Endometrium (tissue), 2 donors: ENCODE measurements around the gene RAX2.

Source experiments
- FAIRE-seq: peaks from 2 replicates; lab custom pipeline; 2012; peaks lifted over from hg19 to GRCh38; lab: Jason Lieb, UNC
- donor health status: control.
- donor health status: control.

The RAX2 gene

DNA sequence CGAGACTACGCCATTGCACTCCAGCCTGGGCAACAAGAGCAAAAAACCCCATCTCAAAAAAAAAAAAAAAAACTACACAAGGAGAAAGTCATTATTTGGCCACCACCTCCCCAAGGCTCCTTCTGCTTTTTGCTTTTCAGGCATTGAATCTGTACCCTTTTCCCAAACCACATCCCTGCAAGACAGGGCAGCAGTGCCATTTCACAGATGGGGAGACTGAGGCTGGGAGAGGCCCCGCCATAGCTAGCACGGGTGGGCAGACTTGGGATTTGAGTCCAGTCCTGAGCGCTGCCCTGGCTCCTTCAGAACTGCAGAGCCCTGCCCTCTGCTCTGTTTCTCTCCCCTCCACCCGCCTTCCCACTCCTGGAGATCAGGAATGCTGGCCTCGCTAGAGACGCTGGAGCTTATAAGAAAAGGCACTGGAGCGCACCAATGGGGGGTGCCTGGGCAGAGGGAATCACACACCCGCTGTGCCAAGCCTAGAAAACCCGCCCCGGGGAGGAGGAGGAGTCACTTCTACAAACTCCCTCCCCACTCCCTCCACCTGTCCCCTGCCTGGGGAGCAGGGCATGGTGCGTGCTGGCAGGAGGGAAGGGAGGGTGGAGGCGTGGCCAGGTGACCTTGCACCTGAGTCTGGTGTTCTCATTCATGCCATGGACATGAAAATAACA is 46.3 kb downstream of the RAX2 start:
- FAIRE-seq: no peak

DNA sequence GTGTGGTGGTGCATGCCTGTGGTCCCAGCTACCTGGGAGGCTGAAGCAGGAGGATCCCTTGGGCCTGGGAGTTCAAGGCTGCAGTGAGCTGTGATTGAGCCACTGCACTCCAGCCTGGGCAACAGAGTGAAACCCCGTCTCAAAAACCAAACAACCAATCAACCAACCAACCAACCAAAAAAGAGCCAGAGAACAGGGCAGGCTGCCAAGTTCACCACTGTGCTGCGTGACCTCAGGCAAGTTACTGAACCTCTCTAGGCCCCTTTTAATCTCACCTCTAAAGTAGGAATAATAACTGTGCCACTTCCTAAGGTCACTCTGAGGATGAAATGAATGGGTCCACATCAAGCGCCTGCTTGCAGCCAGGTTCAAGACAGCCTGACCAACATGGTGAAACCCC is 46.9 kb downstream of the RAX2 start:
- FAIRE-seq: no peak

DNA sequence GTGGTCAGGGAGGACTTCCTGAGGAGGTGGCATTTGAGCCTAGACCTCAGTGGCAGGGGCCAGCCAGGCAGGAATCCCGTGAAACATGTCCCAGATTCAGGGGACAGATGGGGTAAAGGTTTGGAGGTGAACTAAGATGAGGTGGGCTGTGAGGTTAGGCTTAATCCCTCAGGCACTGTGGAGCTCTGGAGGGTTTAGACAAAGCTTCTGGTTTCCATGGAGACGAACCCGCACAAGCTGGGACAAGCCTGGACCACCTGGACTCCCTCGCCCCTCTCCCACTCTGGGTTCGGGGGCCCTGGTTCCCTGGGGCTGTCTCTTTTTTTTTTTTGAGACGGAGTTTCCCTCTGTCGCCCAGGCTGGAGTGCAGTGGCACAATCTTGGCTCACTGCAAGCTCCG is 48.1 kb downstream of the RAX2 start:
- no peak for FAIRE-seq

DNA sequence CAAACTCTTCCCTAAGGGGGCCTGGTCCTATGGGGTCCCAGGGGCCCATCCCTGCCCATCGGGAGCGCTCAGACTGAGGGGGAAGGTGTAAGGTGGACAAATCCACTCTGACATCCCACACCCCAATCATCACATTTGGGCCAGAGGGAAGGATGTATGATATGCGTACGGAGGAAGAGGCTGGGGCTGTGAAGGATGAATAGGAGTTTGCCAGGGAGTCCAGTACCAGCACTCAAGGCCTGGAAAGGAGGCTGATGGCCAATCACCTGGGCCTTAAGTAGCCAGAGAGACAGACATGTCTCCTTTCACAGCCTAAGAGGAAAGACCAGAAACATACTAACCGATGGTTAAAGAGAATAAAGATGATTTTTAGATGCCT is 48.9 kb downstream of the RAX2 start:
- no peak for FAIRE-seq

DNA sequence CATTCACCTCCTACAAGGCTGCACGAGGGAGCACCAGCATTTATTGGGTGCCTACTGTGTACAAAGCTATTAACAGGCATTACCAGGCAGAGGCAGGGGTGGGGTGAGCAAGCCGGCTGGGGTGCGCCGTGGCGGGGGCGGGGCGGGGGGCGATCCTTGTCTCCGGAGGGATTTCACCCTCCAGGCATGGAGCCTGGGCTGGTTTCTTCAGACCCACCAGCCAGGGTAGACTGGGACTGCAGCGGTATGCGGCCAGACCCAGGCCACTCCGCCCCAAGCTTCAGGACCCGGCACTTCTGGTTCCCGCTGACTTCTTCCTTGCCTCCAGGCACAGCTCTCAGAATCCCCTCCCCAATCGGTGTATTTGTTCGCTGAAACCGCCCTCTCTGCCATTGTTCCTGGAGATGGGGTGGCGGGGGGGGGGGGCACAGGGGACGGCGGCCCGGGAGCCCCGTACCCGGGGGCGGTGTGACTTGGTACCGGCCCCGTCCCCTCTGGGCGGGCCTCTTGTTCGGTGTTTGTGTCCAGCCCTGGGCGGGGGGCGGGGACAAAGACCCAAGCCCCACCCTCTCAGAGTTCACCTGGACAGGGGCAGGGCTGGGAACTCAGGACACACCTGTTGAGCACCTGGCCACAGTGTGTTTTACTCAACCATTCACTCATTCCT is 49.5 kb downstream of the RAX2 start:
- FAIRE-seq: no peak

DNA sequence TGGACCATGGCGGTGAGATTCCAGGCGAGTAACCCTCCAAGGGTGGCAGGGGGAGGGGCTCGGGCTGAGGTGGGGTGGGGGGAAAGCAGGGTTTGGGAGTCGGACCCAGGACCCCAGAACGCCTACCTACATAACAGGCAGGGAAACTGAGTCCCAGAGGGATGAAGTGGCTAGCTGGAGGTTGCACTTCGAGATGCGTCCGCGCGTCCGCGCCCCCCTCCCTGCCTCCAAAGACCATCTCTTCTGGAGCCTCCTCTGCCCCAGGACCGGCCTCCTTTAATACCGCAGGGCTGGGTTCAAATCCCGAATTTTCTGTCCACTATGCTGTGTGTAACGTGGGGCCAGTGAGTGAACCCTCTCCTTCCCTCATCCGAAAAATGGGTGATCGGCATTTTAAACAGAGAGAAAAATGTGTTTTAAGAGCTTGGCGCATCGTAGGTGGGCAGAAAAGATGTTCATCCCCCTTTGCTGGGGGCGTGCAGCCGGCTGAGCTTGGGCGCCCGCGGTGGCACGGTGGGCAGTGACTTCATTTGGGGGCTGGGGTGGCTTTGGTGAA is 50.1 kb downstream of the RAX2 start:
- FAIRE-seq: no peak

DNA sequence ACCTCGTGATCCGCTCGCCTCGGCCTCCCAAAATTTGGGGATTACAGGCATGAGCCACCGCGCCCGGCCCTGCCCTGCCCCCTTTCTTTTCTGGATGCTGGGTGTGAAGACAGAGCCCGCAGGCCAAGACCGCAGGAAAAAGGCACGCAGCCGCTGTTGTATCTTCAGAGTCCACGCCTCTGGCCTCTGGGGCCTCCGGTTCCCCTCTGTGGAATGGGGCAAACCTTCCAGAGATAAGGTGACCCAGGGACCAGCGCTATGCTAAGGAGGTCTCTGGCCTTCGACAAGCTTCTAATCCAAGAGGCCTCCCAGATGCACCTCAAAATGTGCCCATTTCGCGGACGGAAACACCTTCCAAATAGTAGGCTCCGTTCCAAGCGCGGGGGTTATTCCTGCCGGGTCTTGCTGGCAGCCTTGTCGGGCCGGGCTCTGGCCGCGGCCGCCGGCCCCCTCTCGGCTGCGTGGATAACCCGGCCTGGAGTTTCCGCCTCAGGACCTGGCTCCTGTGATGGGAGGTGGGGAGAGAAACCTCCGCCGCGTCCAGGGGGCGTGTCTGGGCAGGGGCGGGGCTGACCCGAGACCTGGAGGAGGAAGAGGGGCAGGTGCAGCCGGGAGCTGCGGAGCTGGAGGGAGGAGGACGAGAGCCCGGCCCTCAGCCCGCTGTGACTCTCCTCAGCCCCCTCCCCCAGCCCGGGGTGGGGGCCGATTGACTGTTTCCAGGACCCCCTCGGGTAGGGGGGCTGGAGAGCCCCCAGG is 50.7 kb downstream of the RAX2 start:
- no peak for FAIRE-seq

DNA sequence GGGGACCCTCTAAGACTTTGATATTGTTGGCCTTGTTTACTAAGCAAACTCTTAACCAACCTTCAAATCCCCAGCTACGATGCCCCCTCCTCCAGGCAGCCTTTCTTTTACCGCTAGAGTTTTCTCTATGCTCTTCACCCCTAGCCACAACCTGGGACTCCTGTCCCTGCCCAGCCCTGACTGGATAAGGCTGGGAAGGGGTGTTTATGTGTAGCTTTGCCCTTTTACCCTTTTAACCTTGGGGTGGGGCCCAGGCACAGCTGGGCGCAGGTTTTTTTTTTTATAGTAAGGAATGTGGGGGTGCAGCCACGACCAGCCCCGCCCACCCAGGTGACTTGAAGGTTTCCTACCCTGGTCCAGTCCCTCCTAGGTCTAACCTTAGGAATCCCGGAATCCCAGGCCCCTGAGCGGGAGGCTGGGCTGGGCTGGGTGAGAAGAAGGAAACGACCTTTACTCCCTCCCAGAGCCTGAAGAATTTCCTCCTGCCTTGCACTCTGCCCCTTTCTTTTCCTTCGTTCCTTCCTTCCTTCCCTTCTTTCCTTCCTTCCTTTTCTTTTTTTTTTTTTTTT is 51.6 kb downstream of the RAX2 start:
- FAIRE-seq: no peak

DNA sequence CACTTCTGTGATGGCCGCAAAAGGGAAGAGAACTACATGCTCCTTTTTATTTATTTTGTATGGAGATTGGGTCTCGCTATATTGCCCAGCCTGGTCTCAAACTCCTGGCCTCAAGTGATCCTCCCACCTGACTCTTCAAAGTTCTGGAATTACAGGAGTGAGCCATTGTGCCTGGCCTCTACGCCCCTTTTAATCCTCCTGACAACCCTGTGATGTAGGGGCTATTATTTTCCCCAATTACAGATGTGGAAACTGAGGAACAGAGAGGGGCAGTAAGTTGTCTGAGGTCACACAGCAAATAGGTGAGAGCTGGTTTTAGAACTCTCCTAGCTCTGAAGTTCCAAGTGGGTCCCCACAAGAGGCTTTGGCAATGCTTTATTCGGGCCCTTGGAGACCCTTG is 52.2 kb downstream of the RAX2 start:
- no peak for FAIRE-seq
